DOHH2 (cell line): ENCODE results near the gene SIPA1L3.

Experiments used
- EZH2phosphoT487 ChIP-seq: fragments of 200-600 bp; sonication (generic); IDR thresholded peaks from 2 replicates; pipeline ENCODE4 v1.6.1; 2017; ENCODE audit warnings: borderline replicate concordance, mild to moderate bottlenecking, antibody characterized with exemption, low read length, moderate library complexity, mixed read lengths
- TF ChIP-seq, protein P1 (sequence below): fragments of 200-600 bp; sonication (generic); IDR thresholded peaks from one replicate; pipeline ENCODE4 v1.5.1; 2014; ENCODE audit warnings: antibody characterized with exemption, mild to moderate bottlenecking, low read depth, low read length; ENCODE audit not compliant: poor library complexity, severe bottlenecking

DNA sequence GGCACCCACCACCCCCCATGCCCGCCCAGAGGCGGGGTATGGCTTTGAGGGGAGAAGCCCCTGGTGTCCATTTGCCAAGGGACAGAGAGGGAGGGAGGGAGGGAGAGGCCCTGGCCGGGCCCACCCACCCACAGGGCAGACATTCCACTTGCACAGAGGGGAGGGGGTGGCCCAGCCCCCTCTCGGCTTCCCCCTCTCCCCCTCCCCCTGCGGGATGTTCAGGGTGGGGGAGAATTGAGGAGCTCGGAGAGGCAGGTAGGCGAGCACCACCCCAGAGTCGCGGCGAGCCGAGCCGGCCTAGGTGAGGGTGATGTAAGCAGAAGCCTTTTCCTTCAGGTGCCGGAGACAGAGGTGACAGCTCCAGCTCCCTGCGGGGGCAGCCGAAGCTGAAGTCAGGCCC is 304.8 kb downstream of the SIPA1L3 start:
- TF ChIP-seq, protein P1, sequence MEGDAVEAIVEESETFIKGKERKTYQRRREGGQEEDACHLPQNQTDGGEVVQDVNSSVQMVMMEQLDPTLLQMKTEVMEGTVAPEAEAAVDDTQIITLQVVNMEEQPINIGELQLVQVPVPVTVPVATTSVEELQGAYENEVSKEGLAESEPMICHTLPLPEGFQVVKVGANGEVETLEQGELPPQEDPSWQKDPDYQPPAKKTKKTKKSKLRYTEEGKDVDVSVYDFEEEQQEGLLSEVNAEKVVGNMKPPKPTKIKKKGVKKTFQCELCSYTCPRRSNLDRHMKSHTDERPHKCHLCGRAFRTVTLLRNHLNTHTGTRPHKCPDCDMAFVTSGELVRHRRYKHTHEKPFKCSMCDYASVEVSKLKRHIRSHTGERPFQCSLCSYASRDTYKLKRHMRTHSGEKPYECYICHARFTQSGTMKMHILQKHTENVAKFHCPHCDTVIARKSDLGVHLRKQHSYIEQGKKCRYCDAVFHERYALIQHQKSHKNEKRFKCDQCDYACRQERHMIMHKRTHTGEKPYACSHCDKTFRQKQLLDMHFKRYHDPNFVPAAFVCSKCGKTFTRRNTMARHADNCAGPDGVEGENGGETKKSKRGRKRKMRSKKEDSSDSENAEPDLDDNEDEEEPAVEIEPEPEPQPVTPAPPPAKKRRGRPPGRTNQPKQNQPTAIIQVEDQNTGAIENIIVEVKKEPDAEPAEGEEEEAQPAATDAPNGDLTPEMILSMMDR: no peak
- TF ChIP-seq EZH2phosphoT487: no peak
